Colonic mucosa (tissue), 4 donors: ENCODE data around the gene DMAC2. TPM values are rescaled to one million over a fixed set of nuclear protein-coding genes. Genes with fewer than 3 reads are reported as not detected.

ENCODE experiments used
- DNase-seq: peaks from one replicate; pipeline ENCODE4 v3.0.0-alpha.2; 2020
- H3K27ac ChIP-seq: fragments of 200-600 bp; one replicate; pipeline ENCODE4 v1.8.0; 2021
- H3K27me3 ChIP-seq: fragments of 200-600 bp; one replicate; pipeline ENCODE4 v1.8.0; 2021
- H3K36me3 ChIP-seq: fragments of 200-600 bp; one replicate; pipeline ENCODE4 v1.8.0; 2021
- H3K4me1 ChIP-seq: fragments of 200-600 bp; one replicate; pipeline ENCODE4 v1.8.0; 2021; ENCODE audit warnings: mild to moderate bottlenecking
- H3K4me3 ChIP-seq: fragments of 200-600 bp; one replicate; pipeline ENCODE4 v1.8.0; 2021
- H3K9ac ChIP-seq, 2 donors: one replicate each; pipeline ENCODE4 v1.7.0; 2013; ENCODE audit warnings: control low read depth in 2 of 2, low read depth in 2 of 2, low read length in 2 of 2
- H3K9me3 ChIP-seq: fragments of 200-600 bp; one replicate; pipeline ENCODE4 v1.8.0; 2021
- intact Hi-C: fragments of 100-400 bp; cut with DNase I; formaldehyde crosslinking; loops from one replicate; pipeline ENCODE4 v1.14.1; 2022
- total RNA-seq, 2 donors: library from RNA; stranded (reverse); fragmentation: NEBNext Ultra II Directional in 1 of 2; extraction: Animal tissue kit (Norgen Biotek cat#: 25700) in 1 of 2; gene quantifications; one replicate each; pipeline ENCODE4 v1.2.1, GENCODE V29; 2021
- TF ChIP-seq, protein P1 (sequence below): fragments of 200-600 bp; IDR thresholded peaks from one replicate; pipeline ENCODE4 v1.8.0; 2022; ENCODE audit warnings: antibody characterized with exemption, mild to moderate bottlenecking
- donor health status: healthy.
- donor health status: DM: no; HTN: no; CAD: no.
- donor health status: DM: no; HTN: no; CAD: no.

DMAC2 gene
- total RNA-seq, 2 donors from 2014 or later = 48.0 to 61.8 TPM

- Histone ChIP-seq H3K4me1 (no peaks in the 10 kb centered on the region), H3K36me3 (peaks cover 3% of the 10 kb centered on the region), H3K9ac (peak overlapping the region; percentile 54 to 99)
Measured at GRCh38 chr19:41427647-41428480, 11.8 kb downstream of the DMAC2 start.

GRCh38 chr19:41426952-41427646 is 12.6 kb downstream of the DMAC2 start, which contains the start of gene B3GNT8:
Gene B3GNT8 (minus strand): TSS chr19:41427374. CDS start chr19:41426778, 596 bp downstream.
- TF ChIP-seq, protein P1, sequence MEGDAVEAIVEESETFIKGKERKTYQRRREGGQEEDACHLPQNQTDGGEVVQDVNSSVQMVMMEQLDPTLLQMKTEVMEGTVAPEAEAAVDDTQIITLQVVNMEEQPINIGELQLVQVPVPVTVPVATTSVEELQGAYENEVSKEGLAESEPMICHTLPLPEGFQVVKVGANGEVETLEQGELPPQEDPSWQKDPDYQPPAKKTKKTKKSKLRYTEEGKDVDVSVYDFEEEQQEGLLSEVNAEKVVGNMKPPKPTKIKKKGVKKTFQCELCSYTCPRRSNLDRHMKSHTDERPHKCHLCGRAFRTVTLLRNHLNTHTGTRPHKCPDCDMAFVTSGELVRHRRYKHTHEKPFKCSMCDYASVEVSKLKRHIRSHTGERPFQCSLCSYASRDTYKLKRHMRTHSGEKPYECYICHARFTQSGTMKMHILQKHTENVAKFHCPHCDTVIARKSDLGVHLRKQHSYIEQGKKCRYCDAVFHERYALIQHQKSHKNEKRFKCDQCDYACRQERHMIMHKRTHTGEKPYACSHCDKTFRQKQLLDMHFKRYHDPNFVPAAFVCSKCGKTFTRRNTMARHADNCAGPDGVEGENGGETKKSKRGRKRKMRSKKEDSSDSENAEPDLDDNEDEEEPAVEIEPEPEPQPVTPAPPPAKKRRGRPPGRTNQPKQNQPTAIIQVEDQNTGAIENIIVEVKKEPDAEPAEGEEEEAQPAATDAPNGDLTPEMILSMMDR = no peak
- intact Hi-C loops = no loop called here
- Histone ChIP-seq H3K9me3 (no peaks in the 10 kb centered on the region), H3K4me3 (peak within 1 kb of the TSS; percentile 57), H3K27ac (peak within 1 kb of the TSS; percentile 76), H3K36me3 (peaks cover 3% of the 10 kb centered on the region), H3K27me3 (no peaks in the 10 kb centered on the region), H3K9ac (peak within 1 kb of the TSS; percentile 83 to 99), H3K4me1 (peaks cover under 1% of the 10 kb centered on the region)
- DNase-seq = peak; percentile 94

More at GRCh38 chr19:41427647-41428480, 11.8 kb downstream of the DMAC2 start:
- TF ChIP-seq, protein P1 = no peak
- Histone ChIP-seq H3K9me3 (no peaks in the 10 kb centered on the region), H3K27me3 (no peaks in the 10 kb centered on the region), H3K27ac (peak overlapping the region; percentile 76), H3K4me3 (peak overlapping the region; percentile 57)
- intact Hi-C loops = no loop called here
- DNase-seq = peak; percentile 54

DNA sequence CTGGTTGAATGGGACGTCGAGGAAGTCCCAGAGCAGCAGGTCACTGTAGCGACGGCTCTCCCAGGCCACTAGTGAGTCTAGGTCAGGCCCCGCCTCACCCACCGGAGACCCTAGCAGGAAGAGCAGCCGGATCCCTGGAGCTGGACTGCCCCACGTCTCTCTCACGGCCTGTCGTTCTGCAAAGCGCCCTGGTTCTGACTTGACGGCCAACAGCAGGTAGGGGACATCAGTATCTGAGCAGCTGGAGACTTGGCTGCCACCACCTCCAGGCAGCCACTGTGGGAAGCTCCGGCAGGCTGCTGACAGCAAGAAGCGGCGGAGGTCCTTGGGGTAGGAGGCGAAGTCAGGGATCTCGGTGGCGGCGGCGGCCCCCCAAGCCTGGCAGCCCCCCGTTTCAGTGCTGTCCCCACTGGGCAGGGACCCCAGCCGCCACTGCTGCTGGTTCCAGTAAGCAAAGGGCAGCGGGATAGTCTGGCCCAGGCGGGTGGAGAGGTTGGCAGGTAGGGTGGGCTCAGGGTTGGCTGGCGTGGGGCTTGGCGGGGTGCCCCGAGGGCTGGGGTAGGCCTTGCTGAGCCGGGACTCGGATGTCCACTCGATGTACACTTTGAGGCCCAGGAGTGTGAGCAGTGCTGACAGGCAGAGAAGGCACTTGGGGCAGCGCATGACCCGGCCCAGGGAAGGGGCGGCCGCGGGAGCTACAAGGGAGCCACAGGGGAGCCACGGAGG is 13.4 kb downstream of the DMAC2 start:
- no peak for DNase-seq
- peak overlapping the region; percentile 57 for H3K4me3 ChIP-seq
- peak overlapping the region; percentile 76 for H3K27ac ChIP-seq
- TF ChIP-seq, protein P1 = no peak
- H3K9ac ChIP-seq = peak overlapping the region; percentile 83 to 99
- intact Hi-C loops = no loop called here
- no peaks in the 10 kb centered on the region for H3K27me3 ChIP-seq
- H3K4me1 ChIP-seq = peaks cover 6% of the 10 kb centered on the region
- peaks cover 3% of the 10 kb centered on the region for H3K36me3 ChIP-seq
- H3K9me3 ChIP-seq = no peaks in the 10 kb centered on the region

GRCh38 chr19:41425174-41426115 is 14.3 kb downstream of the DMAC2 start:
- peaks cover 3% of the 10 kb centered on the region for H3K36me3 ChIP-seq
- intact Hi-C loops = no loop called here
- H3K27me3 ChIP-seq = no peaks in the 10 kb centered on the region
- H3K9ac ChIP-seq = peak overlapping the region; percentile 83 to 99
- H3K27ac ChIP-seq = no peak overlapping the region
- TF ChIP-seq, protein P1 = no peak
- peak overlapping the region; percentile 57 for H3K4me3 ChIP-seq
- DNase-seq = peak; percentile 41
- peaks cover 6% of the 10 kb centered on the region for H3K4me1 ChIP-seq
- H3K9me3 ChIP-seq = no peaks in the 10 kb centered on the region
